Activated CD8-positive, alpha-beta memory T cell treated with anti-CD3 and anti-CD28 coated beads, Interleukin-2, amount 50 U/mL, for 24 hours (primary cell): ENCODE measurements around the gene KBTBD3.

Source experiments
- DNase-seq: peaks from one replicate; pipeline ENCODE4 v3.0.0-alpha.2; 2020; ENCODE audit errors: extremely low read depth

Gene KBTBD3, protein sequence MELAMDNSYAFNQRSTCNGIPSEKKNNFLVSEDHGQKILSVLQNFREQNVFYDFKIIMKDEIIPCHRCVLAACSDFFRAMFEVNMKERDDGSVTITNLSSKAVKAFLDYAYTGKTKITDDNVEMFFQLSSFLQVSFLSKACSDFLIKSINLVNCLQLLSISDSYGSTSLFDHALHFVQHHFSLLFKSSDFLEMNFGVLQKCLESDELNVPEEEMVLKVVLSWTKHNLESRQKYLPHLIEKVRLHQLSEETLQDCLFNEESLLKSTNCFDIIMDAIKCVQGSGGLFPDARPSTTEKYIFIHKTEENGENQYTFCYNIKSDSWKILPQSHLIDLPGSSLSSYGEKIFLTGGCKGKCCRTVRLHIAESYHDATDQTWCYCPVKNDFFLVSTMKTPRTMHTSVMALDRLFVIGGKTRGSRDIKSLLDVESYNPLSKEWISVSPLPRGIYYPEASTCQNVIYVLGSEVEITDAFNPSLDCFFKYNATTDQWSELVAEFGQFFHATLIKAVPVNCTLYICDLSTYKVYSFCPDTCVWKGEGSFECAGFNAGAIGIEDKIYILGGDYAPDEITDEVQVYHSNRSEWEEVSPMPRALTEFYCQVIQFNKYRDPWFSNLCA

DNA sequence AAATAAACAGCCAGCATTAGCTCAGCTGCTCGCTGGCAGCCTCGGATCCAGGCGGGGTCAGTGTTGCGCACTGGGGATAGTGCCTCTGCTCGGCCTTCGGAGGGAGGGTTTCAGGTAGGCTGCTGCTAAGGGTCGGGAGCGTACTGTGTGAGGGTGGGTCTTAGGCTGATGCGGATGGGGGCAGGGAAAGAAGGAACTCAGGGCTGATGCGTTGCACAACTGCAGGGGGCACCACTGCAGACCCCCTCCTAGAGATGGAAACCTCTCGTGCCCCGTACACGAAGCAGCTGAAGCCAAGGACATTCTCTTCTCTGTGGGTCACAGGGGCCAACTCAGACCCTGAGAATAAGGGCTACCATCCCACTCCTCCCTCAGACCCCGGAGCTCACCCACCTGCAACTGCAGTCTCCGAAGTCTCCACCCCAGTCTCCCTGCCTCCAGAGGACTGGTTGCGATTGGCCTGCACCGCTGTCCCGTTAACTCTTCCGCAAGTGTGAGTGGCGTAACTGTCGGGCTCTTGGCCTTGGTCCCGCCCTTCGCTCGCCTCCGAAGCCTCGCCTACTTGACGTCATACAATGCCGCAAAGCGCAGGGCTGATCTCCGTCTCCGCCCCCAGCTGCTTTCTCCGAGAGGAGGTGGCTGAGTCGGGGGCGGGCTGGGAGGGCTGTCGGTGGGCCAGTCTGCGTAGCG lies at the start of gene KBTBD3:
Gene KBTBD3 (minus strand): TSS at position 429 of the 690 bp plus-strand sequence. CDS start 18,250 bp downstream, outside the sequence.
- peak; percentile 97 for DNase-seq

DNA sequence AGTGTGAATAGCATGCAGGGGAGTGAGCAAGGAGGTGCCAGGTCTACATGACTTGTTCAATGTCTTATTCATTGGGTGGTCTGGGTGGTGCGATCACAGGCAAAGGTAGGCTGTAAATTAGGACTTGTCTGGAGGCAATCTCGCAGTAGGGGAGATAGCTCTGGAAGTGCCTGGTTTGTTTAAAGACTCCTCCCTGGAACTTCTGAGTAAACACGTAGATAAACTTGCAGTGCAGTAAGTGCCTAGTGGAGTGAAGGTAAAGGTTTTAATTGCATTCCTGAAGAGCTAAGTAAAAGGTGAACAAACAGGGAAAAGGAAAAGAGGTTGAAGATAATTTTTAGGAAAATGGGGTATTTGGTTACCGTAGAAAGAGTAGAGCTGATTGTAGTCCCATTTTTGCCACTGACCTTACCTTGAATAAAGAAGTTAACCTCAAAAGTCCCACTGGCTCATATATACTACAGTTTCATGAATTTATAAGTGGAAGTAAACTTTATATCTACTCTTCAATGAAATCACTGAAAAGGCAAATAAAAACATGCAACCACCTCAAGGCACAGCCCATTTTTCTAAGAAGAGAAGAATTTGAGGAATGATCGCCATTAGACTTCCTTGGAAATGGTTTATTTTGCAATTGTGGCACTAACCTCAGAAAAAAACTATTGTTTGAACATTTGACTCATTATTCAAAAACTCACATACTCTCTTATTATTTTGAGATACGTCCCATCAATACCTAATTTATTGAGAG lies 44.6 kb upstream of the KBTBD3 start:
- DNase-seq: no peak

DNA sequence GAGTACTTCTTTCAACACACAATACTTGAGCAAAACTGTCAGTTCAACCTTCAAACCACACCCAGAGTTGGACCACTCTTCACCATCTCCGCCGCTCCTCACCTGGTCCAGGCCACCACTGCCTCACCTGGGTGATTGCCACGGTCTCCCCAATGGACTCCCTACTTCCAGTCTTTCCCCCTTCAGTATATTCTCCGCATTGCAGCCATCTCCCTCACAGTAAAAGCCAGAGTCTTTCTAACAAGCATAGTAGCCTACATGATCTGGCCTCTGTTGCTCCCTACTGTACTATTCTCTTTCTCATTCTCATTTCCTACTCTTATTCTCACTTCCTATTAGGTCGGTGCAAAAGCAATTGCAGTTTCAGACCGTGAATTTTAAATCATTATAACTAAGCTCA lies 28.8 kb upstream of the KBTBD3 start:
- no peak for DNase-seq

DNA sequence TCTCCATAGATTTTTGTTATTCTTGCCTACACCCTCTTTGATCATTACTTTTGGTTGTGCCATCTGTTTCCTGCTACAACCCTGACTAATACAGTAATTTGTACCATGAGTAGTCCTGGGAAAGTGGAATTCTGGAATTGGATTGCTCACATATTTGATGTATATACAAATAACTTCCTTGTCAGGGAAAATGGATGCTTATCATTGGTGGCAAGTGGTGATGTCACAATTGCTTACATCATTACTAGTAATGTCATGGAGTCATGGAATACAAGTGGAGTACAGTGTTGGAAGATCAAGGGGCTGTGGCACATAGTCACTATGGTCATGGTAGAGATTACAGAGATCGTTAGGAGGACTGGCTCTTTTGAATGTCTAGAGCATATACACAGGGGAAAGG lies 24.7 kb upstream of the KBTBD3 start:
- no peak for DNase-seq

DNA sequence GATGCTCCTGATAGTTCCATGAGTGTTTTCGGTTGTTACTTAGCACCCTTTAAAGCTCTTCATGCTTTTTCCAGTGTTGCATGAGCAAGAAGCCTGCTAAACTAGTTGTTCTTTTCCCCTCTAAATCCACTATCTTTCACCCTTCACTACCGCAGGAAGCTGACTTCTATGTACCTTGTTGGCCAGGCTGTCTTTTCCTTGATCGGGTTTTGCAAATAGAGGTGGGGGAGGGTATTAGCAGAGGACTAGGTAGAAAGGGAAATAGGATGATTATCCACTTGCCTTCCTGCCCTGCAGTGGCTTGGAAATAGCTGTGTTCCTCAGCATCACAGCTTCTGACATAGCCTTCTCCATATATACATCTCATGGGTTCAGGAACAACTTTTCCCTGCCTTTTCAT lies 24.2 kb upstream of the KBTBD3 start:
- DNase-seq: no peak

DNA sequence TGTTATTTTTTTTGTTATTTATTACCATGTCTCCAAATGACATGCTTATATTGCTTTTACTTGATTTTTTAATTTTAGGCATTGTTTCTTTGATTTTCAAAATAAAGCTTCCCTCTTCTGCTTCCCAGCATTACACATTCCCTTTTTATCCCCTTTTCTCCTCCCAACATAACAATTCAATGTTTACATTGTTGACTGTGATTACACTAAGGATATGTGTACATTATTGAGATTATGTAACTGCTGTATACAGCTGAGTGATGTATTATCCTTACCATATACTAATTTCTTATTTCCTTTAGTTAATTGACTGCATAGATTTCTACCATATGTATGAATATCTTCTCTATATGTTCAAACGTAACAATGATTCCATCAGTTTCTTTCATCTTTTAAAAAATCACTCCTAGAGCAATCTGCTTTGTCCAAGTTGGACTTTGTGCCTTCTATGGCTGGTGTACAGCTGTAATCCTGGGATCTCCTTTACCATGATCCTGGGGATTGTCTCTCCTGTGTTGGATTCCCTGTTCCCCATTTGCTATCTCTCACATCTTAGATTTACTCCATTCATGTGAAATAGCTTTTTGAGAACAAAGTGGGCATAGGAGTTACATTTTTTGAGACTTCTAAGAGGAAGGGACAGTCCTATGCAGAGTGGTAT lies 21.9 kb upstream of the KBTBD3 start:
- no peak for DNase-seq

DNA sequence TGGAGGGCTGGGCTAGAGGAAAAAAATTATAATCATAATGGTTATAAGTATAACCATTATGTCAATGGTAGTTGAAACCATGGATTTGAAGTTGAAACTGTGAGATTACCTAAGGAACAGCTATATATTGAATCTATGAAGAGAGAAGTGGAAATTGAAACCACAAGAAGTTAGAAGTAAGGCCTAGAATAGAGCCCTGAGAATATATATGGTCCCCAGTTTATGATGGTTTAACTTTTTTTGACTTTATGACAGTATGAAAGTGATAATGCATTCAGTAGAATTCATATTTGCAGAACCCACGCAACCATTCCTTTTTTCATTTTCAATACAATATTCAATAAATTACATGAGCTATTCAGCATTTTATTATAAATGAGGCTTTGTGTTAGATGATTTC lies 15.3 kb upstream of the KBTBD3 start:
- no peak for DNase-seq

DNA sequence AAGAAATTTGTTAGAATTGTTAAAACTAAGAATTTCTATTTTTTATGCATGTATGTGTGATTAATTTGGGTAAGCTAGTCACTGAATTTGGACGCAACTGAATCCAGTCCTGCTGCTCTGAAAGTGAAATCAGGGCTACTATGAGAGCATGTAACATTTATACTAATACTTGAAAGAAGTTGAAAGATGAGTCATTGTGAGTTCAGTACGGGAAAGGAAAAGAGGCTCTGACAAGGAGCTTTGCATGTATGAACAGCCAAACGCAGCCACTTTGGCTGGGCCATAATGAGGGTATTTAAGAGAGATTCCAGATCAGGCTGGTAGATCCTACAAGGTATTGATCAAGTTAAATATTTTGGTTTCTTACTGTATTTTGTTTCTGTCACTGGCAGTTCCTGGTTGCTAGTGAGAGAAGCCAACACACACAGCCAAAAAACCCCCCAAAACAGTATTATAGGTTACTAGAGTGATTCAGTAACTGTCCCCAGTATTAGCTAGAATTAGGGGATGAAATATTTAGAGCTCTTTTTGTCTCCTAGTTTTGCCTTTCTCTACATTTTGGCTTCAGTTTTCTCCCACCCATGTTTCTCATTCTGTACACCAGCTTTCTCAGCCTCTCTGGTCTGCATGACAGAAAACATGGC lies 14.5 kb upstream of the KBTBD3 start:
- DNase-seq: no peak

DNA sequence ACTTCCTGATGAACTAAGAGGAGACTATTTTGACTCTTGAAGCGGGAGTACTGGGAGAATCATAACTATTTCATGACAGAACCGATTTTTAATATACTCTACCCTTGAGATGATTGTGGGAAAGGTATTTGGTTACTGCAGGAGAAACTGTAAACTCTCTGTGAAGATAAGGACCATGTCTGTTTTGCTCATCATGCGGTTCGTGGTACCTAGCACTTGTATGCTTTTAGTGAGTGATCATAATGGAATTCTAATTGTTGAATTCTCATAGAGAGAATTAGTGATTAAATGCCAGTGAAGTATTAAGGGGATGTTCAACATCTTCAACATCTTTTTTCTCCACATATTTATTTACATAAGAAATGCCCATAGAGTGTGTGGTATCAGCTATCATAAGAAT lies 11.7 kb upstream of the KBTBD3 start:
- no peak for DNase-seq

DNA sequence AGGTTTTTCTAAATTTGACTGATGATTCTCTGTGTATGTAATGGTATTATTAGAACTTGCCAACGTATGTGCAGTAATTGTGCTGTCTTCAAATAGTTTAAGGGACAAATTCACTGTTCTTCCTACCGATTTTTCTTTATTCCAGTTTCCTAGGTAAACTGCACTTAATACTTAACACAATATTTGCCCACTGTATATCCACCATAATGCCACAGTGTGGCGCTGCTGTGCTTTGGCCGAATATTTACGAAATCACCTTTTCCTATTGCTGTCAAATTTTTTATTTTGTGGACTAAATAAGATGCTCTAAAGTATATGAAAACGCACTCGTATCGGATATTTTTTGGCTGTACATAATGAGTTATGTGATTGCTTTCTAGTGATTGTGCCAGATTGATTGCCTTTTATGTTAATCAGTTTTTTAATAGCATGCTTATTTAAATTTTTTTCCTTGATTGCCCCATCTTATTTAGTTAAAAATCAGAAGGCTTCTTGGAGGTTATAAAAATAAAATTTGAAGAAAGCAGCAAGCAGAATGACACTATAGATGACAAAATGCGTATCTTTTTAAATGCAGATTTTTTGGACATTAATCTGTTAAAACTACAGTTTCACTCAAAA lies 10.8 kb upstream of the KBTBD3 start:
- no peak for DNase-seq

DNA sequence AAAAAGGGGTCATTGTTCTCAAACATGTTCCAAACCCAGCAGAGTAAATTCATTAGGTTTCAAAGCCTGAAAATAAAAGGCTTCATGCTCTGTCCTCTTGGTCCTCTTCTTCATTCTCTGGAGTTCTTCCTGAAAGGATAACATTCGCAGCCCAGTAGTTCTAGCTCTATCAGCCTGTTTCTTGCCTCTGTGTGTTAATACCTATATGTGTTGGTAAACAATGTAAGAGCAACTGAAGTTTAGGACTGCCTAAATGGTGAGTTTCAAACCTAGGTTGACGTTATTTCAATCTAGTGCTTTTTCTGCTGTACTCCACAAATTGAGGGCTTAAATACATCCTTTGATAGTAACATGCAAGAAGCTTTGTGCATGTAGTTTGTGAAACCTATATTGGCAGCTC lies 9.7 kb upstream of the KBTBD3 start:
- DNase-seq: no peak

DNA sequence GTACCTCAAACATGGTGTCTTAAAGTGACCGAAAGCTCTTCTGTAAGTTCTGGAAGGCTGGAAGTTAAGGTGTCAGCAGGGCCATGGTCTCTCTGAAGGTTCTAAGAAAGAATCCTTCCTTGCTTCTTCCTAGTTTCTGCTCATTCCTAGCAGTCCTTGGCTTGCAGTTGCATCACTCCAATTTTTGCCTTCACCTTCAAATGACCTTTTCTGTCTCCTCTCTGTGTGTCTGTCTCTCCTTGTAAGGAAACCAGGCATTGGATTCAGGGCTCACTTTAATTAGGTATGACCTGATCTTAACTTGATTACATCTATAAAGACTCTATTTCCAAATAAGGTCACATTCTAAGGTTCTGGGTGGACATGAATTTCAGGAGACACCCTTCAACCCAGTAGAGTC lies 9.0 kb upstream of the KBTBD3 start:
- DNase-seq: no peak

DNA sequence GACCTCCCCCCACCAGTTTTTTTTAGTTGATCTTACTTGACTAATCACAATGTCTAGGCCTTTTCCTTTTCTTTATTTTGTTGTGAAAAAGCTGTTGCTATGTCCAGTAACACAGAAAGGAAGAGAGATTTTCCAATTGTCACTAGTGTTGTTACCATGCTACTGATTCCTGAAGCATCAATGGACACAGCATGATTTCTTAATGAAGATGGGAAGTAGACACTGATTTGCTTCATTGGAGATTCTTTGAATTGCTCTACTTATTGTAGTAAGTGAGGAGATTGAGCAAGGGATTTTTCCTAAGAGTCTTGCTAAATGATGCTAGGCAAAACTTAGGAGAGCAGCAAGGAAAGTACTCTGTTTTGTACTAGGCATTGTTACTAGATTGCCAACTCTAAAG lies 4.9 kb upstream of the KBTBD3 start:
- no peak for DNase-seq

DNA sequence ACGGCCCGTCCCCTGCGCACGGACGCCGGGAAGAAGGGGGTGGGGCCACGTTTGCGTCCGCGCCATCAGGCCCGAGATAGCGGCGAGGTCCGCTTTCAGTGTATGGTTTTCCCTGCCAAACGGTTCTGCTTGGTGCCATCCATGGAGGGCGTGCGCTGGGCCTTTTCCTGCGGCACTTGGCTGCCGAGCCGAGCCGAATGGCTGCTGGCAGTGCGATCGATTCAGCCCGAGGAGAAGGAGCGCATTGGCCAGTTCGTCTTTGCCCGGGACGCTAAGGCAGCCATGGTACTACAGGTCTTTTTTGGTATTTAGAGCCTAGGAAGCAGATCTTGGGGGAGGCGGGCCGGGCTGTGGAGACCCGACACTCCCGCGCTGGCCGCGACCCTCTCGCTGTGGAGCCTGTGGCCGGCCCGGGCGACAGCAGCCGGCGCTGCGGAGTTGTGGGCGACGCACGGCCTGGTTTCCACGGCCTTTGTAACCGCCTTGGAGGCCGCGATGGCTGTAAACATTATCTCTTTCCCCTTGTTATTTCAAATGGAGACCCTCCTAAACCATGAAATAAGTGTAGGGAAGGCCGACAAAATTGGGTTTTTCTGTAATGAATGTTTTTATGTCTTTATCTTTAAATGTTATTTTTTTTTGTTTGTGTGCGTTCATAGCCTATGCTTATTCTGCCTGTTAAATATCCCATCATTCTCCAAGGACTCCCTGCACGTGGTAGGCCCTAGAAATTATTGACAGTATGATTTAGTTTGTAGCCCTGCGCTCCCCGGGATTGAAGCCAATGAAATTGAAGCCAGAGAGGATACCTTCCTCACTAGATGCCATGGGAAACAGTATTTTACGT lies 685 bp upstream of the KBTBD3 start, which contains the start of gene AASDHPPT:
Gene AASDHPPT (plus strand): TSS at position 54 of the 847 bp plus-strand sequence. CDS start 49 bp downstream, at position 103.
- no peak for DNase-seq

DNA sequence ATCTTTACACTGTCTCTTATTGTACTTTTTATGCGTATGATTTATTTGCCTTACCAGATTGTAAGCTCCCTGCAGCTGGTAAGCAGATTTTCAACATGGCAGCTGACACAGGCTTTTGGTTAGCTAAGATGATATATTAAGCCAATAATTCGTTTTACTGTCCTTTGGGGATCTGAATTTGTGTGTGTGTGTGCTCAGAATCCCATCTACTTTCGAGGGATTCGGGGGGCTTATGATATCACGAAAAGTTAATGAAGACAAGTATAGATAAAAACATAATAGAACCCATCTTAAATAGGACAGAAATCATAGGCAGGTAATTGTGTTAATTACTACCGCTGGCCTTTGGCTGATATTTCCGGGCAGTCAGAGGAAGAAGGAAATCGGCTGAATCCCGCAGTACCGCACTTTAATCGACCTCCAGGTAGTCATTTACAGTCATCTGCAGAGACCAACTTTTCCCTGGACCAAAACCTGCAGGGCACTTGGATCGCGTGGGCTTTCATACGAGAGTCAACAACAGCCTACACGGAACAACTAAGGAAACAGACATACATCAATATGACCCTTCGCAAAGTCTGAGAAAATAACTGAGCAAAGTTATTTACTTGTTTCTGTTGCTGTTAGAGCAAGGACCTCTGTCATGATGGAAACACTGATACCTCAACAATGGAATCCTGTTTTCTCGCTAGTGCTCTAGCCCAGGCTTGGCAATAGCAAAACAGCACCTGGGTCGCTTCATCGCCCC lies 802 bp downstream of the KBTBD3 start:
- DNase-seq: no peak

DNA sequence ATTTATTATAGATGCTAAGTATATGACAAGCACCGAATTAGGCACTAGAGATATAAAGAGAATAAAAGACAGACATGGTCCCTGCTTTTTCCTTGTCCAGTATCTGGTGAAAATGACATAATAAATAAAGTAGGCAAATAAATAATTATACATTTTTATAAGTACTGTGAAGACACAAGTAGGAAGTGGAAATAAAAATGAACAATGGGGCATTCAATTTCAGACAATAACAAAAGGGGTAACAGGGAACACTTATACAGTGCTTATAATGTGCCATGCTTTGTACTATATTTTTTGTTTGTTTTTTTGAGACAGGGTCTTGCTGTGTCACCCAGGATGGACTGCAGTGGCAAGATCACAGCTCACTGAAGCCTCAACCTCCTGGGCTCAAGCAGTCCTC lies 4.3 kb downstream of the KBTBD3 start:
- DNase-seq: no peak

DNA sequence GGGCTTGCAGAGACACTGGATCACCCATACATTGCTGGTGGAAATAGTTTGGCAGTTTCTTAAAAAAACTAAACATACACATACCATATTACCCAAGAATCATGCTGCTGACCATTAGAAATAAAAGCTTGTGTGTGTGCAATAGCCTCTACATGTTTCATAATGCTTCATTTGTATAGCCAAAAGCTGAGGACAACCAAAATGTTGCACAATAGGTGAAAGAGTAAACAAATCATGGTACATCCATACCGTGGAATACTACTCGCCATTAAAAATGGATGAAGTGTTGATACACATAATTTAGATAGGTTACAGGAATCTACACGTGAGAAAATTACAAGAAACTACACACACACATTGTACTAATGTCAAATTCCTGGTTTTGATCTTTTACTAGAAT lies 6.5 kb downstream of the KBTBD3 start:
- no peak for DNase-seq

DNA sequence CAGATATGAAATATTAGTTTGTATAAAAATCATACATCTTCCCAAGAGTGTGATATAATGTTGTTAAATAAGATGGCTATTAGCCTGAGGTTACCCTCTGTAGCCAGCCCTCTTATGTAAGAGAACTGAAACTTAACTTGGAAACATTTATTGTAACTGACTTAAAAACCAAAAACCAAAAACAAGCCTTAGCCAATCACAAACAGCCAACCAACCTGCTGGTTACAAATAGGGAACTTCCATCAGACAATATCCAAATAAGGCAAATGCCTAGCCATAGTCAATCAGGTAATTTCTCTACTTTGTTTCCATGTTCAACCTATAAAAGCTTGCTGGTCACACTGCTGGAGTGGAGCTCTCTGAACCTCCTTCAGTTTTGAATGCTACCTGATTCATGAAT lies 14.1 kb downstream of the KBTBD3 start:
- no peak for DNase-seq
